Ovary (tissue), 3 donors: Measurements from ENCODE around the gene FAM171A2.

ENCODE experiments used
- POLR2A ChIP-seq: fragments of 450-650 bp; IDR thresholded peaks from one replicate; pipeline ENCODE4 v1.6.1; 2017; ENCODE audit warnings: antibody characterized with exemption, mild to moderate bottlenecking, moderate library complexity
- TF ChIP-seq, protein P1 (sequence below), 3 donors: fragments of 450-650 bp in 2 of 3; fragments of 200-600 bp in 1 of 3; IDR thresholded peaks; one replicate each; pipeline versions ENCODE4 v1.5.1 to v1.8.0; 2016 to 2022; ENCODE audit warnings: antibody characterized with exemption in 3 of 3, mild to moderate bottlenecking in 1 of 3
- donor health status: DM: no; HTN: no; CAD: no.

DNA sequence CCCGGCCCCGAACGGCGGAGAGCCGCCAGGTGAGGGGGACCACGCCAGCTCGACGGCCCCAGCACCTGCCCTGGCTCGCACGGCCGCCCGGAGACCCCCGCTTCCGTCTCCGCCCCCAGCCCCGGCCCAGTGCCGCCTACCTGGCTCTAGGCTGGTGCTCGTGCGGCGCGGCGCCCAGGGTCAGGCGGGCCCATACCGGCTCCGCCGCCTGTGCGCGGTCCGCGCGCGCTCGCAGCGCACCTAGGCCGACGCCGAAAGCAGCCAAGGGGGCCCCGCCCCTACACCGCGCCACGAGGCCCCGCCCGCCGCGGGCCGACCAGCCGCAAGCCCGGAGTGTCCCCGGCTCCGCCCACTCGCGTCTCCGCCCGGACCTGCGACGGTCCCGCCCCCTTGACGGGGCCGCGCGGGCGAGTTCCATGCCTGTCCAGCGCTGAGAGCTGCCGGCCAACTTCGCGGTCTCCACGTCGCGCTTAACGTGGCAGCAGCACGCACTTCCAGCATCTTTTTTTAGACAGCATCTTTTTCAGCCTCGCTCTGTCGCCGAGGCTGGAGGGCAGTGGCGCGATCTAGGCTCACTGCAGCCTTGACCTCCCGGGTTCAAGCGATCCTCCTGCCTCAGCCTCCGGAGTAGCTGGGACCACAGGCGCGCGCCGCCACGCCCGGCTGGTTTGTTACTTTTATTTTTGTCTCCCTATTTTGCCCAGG, 38.9 kb downstream of the FAM171A2 start, which contains the start of gene SLC25A39:
- TF ChIP-seq POLR2A: peak; percentile 87
- TF ChIP-seq, protein P1, sequence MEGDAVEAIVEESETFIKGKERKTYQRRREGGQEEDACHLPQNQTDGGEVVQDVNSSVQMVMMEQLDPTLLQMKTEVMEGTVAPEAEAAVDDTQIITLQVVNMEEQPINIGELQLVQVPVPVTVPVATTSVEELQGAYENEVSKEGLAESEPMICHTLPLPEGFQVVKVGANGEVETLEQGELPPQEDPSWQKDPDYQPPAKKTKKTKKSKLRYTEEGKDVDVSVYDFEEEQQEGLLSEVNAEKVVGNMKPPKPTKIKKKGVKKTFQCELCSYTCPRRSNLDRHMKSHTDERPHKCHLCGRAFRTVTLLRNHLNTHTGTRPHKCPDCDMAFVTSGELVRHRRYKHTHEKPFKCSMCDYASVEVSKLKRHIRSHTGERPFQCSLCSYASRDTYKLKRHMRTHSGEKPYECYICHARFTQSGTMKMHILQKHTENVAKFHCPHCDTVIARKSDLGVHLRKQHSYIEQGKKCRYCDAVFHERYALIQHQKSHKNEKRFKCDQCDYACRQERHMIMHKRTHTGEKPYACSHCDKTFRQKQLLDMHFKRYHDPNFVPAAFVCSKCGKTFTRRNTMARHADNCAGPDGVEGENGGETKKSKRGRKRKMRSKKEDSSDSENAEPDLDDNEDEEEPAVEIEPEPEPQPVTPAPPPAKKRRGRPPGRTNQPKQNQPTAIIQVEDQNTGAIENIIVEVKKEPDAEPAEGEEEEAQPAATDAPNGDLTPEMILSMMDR (IDR thresholded peaks at IDR 0.05): peak in 2 of 3 donors; percentile 10 to 11
